SK-N-SH (cell line): ENCODE data around the gene KCNQ4. TPM values are rescaled to one million over a fixed set of nuclear protein-coding genes. Genes with fewer than 3 reads are reported as not detected.

Experiments used
- CTCF ChIA-PET: fragments of 300-600, 350-600 bp; formaldehyde crosslinking; extraction: SDS; loops from one replicate; lab custom pipeline; 2021; lab: Yijun Ruan, JAX
- POLR2A ChIA-PET: fragments of 350-600 bp; sonication (Branson Sonifier 250); formaldehyde crosslinking; extraction: SDS; loops from one replicate; lab custom pipeline; 2020; ENCODE audit warnings: antibody characterized with exemption, inconsistent platforms; lab: Yijun Ruan, JAX
- DNase-seq: peaks from one replicate; pipeline ENCODE4 v3.0.0; 2012
- H2AFZ ChIP-seq: fragments of 200-600 bp; sonication (generic); 2 replicates; pipeline ENCODE4 v1.8.1; 2016; ENCODE audit warnings: antibody characterized with exemption, mild to moderate bottlenecking, low read depth
- H3F3A ChIP-seq: fragments of 200-600 bp; sonication (generic); replicated peaks from 2 replicates; pipeline ENCODE3; 2016; ENCODE audit warnings: antibody characterized with exemption, mild to moderate bottlenecking; ENCODE audit not compliant: insufficient read depth
- H3K27ac ChIP-seq, 2 experiments: fragments of 200-500 bp in 1 of 2; fragments of 200-600 bp in 1 of 2; sonication (Bioruptor generic) in 1 of 2; sonication (generic), shearing (Covaris generic) in 1 of 2; 2 replicates each; pipeline versions ENCODE4 v1.5.1 to v1.6.1; 2014 to 2016; ENCODE audit warnings: low read depth in 2 of 2, inconsistent platforms in 1 of 2, low read length in 1 of 2, mild to moderate bottlenecking in 1 of 2, mixed read lengths in 1 of 2
- H3K27me3 ChIP-seq: fragments of 200-600 bp; sonication (generic), shearing (Covaris generic); 2 replicates; pipeline ENCODE4 v1.6.1; 2016; ENCODE audit warnings: mixed run types; ENCODE audit not compliant: insufficient read depth
- H3K36me3 ChIP-seq, 2 experiments: fragments of 200-500 bp in 1 of 2; fragments of 200-600 bp in 1 of 2; sonication (Bioruptor generic) in 1 of 2; sonication (generic) in 1 of 2; replicated peaks in 1 of 2; 2 replicates each; pipeline versions ENCODE3 to v1.5.1; 2014 to 2016; ENCODE audit warnings: low read length in 1 of 2, mild to moderate bottlenecking in 1 of 2; ENCODE audit not compliant: insufficient read depth in 2 of 2, control insufficient read depth in 1 of 2
- H3K4me1 ChIP-seq, 2 experiments: fragments of 200-500 bp in 1 of 2; fragments of 200-600 bp in 1 of 2; sonication (Bioruptor generic) in 1 of 2; sonication (generic), shearing (Covaris generic) in 1 of 2; 2 replicates each; pipeline versions ENCODE4 v1.5.1 to v1.6.1; 2014 to 2016; ENCODE audit warnings: low read depth in 1 of 2, low read length in 1 of 2, mixed run types in 1 of 2; ENCODE audit not compliant: insufficient read depth in 2 of 2, control insufficient read depth in 1 of 2
- H3K4me2 ChIP-seq: fragments of 200-600 bp; sonication (generic), shearing (Covaris generic); 2 replicates; pipeline ENCODE4 v1.6.1; 2017; ENCODE audit warnings: mixed run types
- H3K4me3 ChIP-seq, 2 experiments: fragments of 200-500 bp in 1 of 2; fragments of 200-600 bp in 1 of 2; sonication (Bioruptor generic) in 1 of 2; sonication (generic), shearing (Covaris generic) in 1 of 2; 2 replicates each; pipeline versions ENCODE4 v1.5.1 to v1.8.1; 2014 to 2016; ENCODE audit warnings: low read depth in 2 of 2, inconsistent platforms in 1 of 2, low read length in 1 of 2, mild to moderate bottlenecking in 1 of 2, mixed read lengths in 1 of 2, moderate library complexity in 1 of 2
- H3K79me2 ChIP-seq: fragments of 200-600 bp; sonication (generic); 2 replicates; pipeline ENCODE4 v1.8.1; 2017; ENCODE audit warnings: mild to moderate bottlenecking; ENCODE audit not compliant: insufficient read depth
- H3K9ac ChIP-seq: fragments of 200-600 bp; sonication (generic); 2 replicates; pipeline ENCODE4 v1.6.1; 2017; ENCODE audit warnings: mixed run types
- H3K9me2 ChIP-seq: fragments of 200-600 bp; sonication (generic); 2 replicates; pipeline ENCODE4 v1.6.1; 2017; ENCODE audit warnings: mixed run types
- H3K9me3 ChIP-seq: fragments of 200-600 bp; sonication (generic); 2 replicates; pipeline ENCODE4 v1.6.1; 2017; ENCODE audit warnings: mixed run types, mild to moderate bottlenecking, moderate library complexity
- H4K20me1 ChIP-seq: fragments of 200-600 bp; sonication (generic); 2 replicates; pipeline ENCODE4 v1.6.1; 2017; ENCODE audit warnings: mild to moderate bottlenecking, mixed run types; ENCODE audit not compliant: insufficient read depth
- ELF1 ChIP-seq: IDR thresholded peaks from 2 replicates; pipeline ENCODE4 v1.4.0; 2012
- FOXJ3 ChIP-seq: sonication (generic); formaldehyde crosslinking; IDR thresholded peaks from 2 replicates; pipeline ENCODE4 v1.5.1; 2020; ENCODE audit warnings: mild to moderate bottlenecking, missing genetic modification reagents
- GABPA ChIP-seq: IDR thresholded peaks from 2 replicates; pipeline ENCODE4 v1.4.0; 2012; ENCODE audit warnings: low read depth, mild to moderate bottlenecking
- JUND ChIP-seq: IDR thresholded peaks from 2 replicates; pipeline ENCODE4 v1.4.0; 2012
- NFIC ChIP-seq: IDR thresholded peaks from 2 replicates; pipeline ENCODE4 v1.4.0; 2012; ENCODE audit warnings: borderline replicate concordance
- NRF1 ChIP-seq: IDR thresholded peaks from 2 replicates; pipeline ENCODE4 v1.6.1; 2012; ENCODE audit warnings: low read depth, mild to moderate bottlenecking, low read length
- PBX3 ChIP-seq: IDR thresholded peaks from 2 replicates; pipeline ENCODE4; 2012
- REST ChIP-seq: IDR thresholded peaks from 2 replicates; pipeline ENCODE4 v1.6.1; 2012; ENCODE audit warnings: mild to moderate bottlenecking, low read depth, low read length, moderate library complexity
- RFX5 ChIP-seq: IDR thresholded peaks from 2 replicates; pipeline ENCODE4 v1.6.1; 2012; ENCODE audit warnings: mild to moderate bottlenecking, improper control_type of control experiment, low read length
- SIN3A ChIP-seq: IDR thresholded peaks from 2 replicates; pipeline ENCODE4 v1.6.1; 2012; ENCODE audit warnings: low read depth, mild to moderate bottlenecking, low read length, moderate library complexity, borderline replicate concordance
- TCF12 ChIP-seq: IDR thresholded peaks from 2 replicates; pipeline ENCODE4 v1.4.0; 2012
- ZBTB33 ChIP-seq: IDR thresholded peaks from 2 replicates; pipeline ENCODE4 v1.4.0; 2012; ENCODE audit warnings: low read depth, borderline replicate concordance
- WGBS: methylation state at CpG from one replicate; pipeline ENCODE4 v1.1.6; 2017; ENCODE audit warnings: low lambda C conversion rate; 5-methylcytosine and 5-hydroxymethylcytosine counted together
- polyA plus RNA-seq, 3 experiments: library from polyadenylated mRNA; depleted of rRNA; stranded (reverse); fragments of >200 nt; gene quantifications; 2 replicates each; pipeline ENCODE4 v1.2.3, GENCODE V29; 2012

The KCNQ4 gene
- polyA plus RNA-seq, 1 of the 3 experiments (the other 2 are of a cell fraction): 0.15 TPM

- TF ChIP-seq ZBTB33 (no peak), ELF1 (no peak), NFIC (no peak), FOXJ3 (no peak), GABPA (no peak), JUND (no peak)
Measured at GRCh38 chr1:40749817-40750216, 33.8 kb upstream of the KCNQ4 start (continued).

GRCh38 chr1:40750451-40750908, 33.1 kb upstream of the KCNQ4 start:
- H3K27me3 ChIP-seq: no peaks in the 10 kb centered on the region
- no peaks in the 10 kb centered on the region for H3F3A ChIP-seq
- peaks cover 6% of the 10 kb centered on the region; the same call in 1 of the 2 replicates for H3K79me2 ChIP-seq
- H3K27ac ChIP-seq: no peak overlapping the region
- no peaks in the 10 kb centered on the region for H3K9me2 ChIP-seq
- 98% methylated on average over 2 of the region's 2 CpGs for WGBS
- no peak for TF ChIP-seq RFX5
- TF ChIP-seq, all 33 proteins: peak for 0
- no peaks in the 10 kb centered on the region for H4K20me1 ChIP-seq
- DNase-seq: no peak
- no peaks in the 10 kb centered on the region for H3K9me3 ChIP-seq
- H3K4me1 ChIP-seq: no peaks in the 10 kb centered on the region
- H3K36me3 ChIP-seq: peaks cover 72 to 77% of the 10 kb centered on the region in 2 experiments
- no peak overlapping the region for H2AFZ ChIP-seq
- no peak overlapping the region for H3K9ac ChIP-seq
- POLR2A ChIA-PET: no interaction called here
- CTCF ChIA-PET: interaction anchor here (0.9 to 3.8 kb wide), 2 partner anchors 23 to 99 kb away, joined by 4 to 19 read pairs; no protein-coding TSS in a partner anchor
- H3K4me2 ChIP-seq: no peak overlapping the region
- no peak overlapping the region for H3K4me3 ChIP-seq

GRCh38 chr1:40751802-40752201, 31.8 kb upstream of the KCNQ4 start:
- TF ChIP-seq RFX5 (no peak), SIN3A (no peak), PBX3 (no peak), REST (no peak), TCF12 (no peak), NRF1 (no peak)
- Histone ChIP-seq H3K9me3 (no peaks in the 10 kb centered on the region), H4K20me1 (no peaks in the 10 kb centered on the region), H3K9ac (no peak overlapping the region), H3F3A (no peaks in the 10 kb centered on the region), H2AFZ (no peak overlapping the region), H3K4me3 (no peak overlapping the region), H3K27me3 (no peaks in the 10 kb centered on the region), H3K36me3 (peaks cover 73 to 86% of the 10 kb centered on the region in 2 experiments), H3K4me1 (no peaks in the 10 kb centered on the region), H3K79me2 (0 out of 2 replicates have a peak, but pooled peaks cover 6% of the 10 kb centered on the region), H3K9me2 (no peaks in the 10 kb centered on the region), H3K27ac (no peak overlapping the region), H3K4me2 (no peak overlapping the region)
- DNase-seq: no peak
- WGBS: 96% methylated on average over 4 of the region's 4 CpGs
- CTCF ChIA-PET: interaction anchor here (3.8 kb wide), 1 partner anchor 22 kb away, joined by 19 read pairs; no protein-coding TSS in a partner anchor
- POLR2A ChIA-PET: no interaction called here
